Measurements from ENCODE around the gene PSRC1.
"Not testable (repeated sequence)": the region's sequence is repeated elsewhere in the genome, so short reads cannot be mapped to it uniquely, and the experiment has no call there.

PSRC1 gene

GRCh38 chr1:109282952-109283747 lies at the start of gene PSRC1:
Gene PSRC1, minus strand, starts transcription at chr1:109283145.
- DNase-seq, result peak; percentile 85

- no peak for DNase-seq
These were observed 48.2 kb upstream of the PSRC1 start for GRCh38 chr1:109331113-109331512.

- no peak for DNase-seq
These were observed 44.3 kb upstream of the PSRC1 start for GRCh38 chr1:109327285-109327684.

GRCh38 chr1:109322974-109323373 lies 40.0 kb upstream of the PSRC1 start:
- DNase-seq, result no peak

- DNase-seq, result no peak
These were observed 36.2 kb upstream of the PSRC1 start for GRCh38 chr1:109319114-109319513.

GRCh38 chr1:109316506-109316905 lies 33.6 kb upstream of the PSRC1 start:
- no peak for DNase-seq

GRCh38 chr1:109315288-109315687 lies 32.3 kb upstream of the PSRC1 start:
- DNase-seq, result no peak

- no peak for DNase-seq
These were observed 31.9 kb upstream of the PSRC1 start for GRCh38 chr1:109314795-109315194.

GRCh38 chr1:109312978-109313775 lies 30.2 kb upstream of the PSRC1 start:
- DNase-seq, result no peak

GRCh38 chr1:109312246-109312645 lies 29.3 kb upstream of the PSRC1 start:
- DNase-seq, result no peak

- DNase-seq, result no peak
These were observed 26.4 kb upstream of the PSRC1 start for GRCh38 chr1:109309347-109309746.

GRCh38 chr1:109307274-109308021 lies 24.5 kb upstream of the PSRC1 start:
- DNase-seq, result no peak

- no peak for DNase-seq
These were observed 23.9 kb upstream of the PSRC1 start, which contains the start of gene MYBPHL for GRCh38 chr1:109306832-109307273. Gene MYBPHL, minus strand, starts transcription at chr1:109307011. Its CDS starts 20 bp downstream, at chr1:109306991.

GRCh38 chr1:109305991-109306390 lies 23.0 kb upstream of the PSRC1 start:
- not testable (repeated sequence) for DNase-seq

GRCh38 chr1:109304226-109304920 lies 21.4 kb upstream of the PSRC1 start:
- DNase-seq, result no peak

GRCh38 chr1:109301874-109302273 lies 18.9 kb upstream of the PSRC1 start:
- DNase-seq, result no peak

- no peak for DNase-seq
These were observed 17.8 kb upstream of the PSRC1 start for GRCh38 chr1:109300650-109301151.

GRCh38 chr1:109299558-109300343 lies 16.8 kb upstream of the PSRC1 start:
- DNase-seq, result no peak

GRCh38 chr1:109298666-109299557 lies 16.0 kb upstream of the PSRC1 start:
- no peak for DNase-seq

- DNase-seq, result no peak
These were observed 13.8 kb upstream of the PSRC1 start for GRCh38 chr1:109296782-109297181.
